Measurements from ENCODE around the gene ACAT2. TPM values are rescaled to one million over a fixed set of nuclear protein-coding genes. Genes with fewer than 3 reads are reported as not detected.
"Not testable (repeated sequence)": the region's sequence is repeated elsewhere in the genome, so short reads cannot be mapped to it uniquely, and the experiment has no call there.

Gene ACAT2
- polyA plus RNA-seq, 1 experiment: 39.9 TPM

DNA sequence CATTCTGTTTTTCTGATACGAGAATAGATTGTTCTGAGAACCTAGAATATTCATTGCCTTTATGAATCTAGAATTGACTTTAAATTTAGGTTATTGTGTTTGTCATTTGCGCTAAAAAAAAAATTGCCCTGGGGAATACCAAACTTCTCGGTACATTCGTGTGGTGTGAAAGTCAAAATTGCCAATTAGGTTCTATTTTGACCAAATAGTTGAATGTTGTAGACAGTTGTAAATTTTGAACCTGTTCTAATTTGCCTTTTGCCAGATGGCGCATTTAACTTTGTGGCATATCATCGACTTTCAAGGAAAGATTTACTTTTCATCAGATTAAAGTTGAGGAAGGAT lies 31.5 kb upstream of the ACAT2 start:
- ChIA-PET CTCF (interaction anchor here (1.5 kb wide), 1 partner anchor 10 kb away, joined by 7 read pairs; no protein-coding TSS in a partner anchor), POLR2A (no interaction called here)
- DNase-seq (ENCODE audit: low read depth, low spot score): no peak
- Histone ChIP-seq H3K4me3 (ENCODE audit: low read depth, low read length) (peak overlapping the region; percentile 86; the same call in 1 of the 2 replicates), H3K27me3 (ENCODE audit: control insufficient read depth, insufficient read depth, low read length) (no peaks in the 10 kb centered on the region), H3K27ac (ENCODE audit: low read depth, low read length) (no peak overlapping the region), H3K9me3 (ENCODE audit: control insufficient read depth, insufficient read depth, low read length) (no peaks in the 10 kb centered on the region; the same call in 1 of the 2 replicates)
- no peak for TF ChIP-seq CTCF (IDR thresholded peaks at IDR 0.05; ENCODE audit: low read depth, low read length)

- H3K9me3 ChIP-seq (ENCODE audit: control insufficient read depth, insufficient read depth, low read length); H3K27me3 ChIP-seq (ENCODE audit: control insufficient read depth, insufficient read depth, low read length); H3K4me3 ChIP-seq (ENCODE audit: low read depth, low read length); POLR2A ChIA-PET; DNase-seq (ENCODE audit: low read depth, low spot score); H3K27ac ChIP-seq (ENCODE audit: low read depth, low read length): not testable (repeated sequence)
- CTCF ChIA-PET: interaction anchor here (1.1 to 1.4 kb wide), 4 partner anchors 10 to 28 kb away, joined by 3 to 4 read pairs (median 3); no protein-coding TSS in a partner anchor
Measured at GRCh38 chr6:159732550-159732949, 29.3 kb upstream of the ACAT2 start.

- POLR2A ChIA-PET: not testable (repeated sequence)
Measured at GRCh38 chr6:159733395-159733794, 28.4 kb upstream of the ACAT2 start.

DNA sequence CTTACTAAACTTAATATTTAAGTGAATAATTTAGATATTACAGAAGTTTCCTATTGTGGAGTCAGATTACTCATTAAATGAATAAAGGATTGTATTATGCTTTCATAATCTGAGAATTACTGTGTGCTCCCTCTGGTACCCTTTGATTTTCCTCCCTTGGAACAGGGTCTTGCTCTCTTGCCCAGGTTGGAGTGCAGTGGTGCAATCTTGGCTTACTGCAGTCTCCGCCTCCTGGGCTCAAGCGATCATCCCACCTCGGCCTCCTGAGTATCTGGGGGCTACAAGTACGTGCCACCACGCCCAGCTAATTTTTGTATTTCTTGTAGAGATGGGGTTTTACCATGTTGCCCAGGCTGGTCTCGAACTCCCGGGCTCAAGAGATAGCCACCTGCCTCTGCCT lies 24.9 kb upstream of the ACAT2 start:
- Histone ChIP-seq H3K9me3 (ENCODE audit: control insufficient read depth, insufficient read depth, low read length) (no peaks in the 10 kb centered on the region), H3K27me3 (ENCODE audit: control insufficient read depth, insufficient read depth, low read length) (no peaks in the 10 kb centered on the region), H3K27ac (ENCODE audit: low read depth, low read length) (no peak overlapping the region), H3K4me3 (ENCODE audit: low read depth, low read length) (no peak overlapping the region)
- DNase-seq (ENCODE audit: low read depth, low spot score): no peak
- ChIA-PET POLR2A (no interaction called here), CTCF (interaction anchor here (0.8 kb wide), 1 partner anchor 45 kb away, joined by 3 read pairs; no protein-coding TSS in a partner anchor)
- no peak for TF ChIP-seq CTCF (IDR thresholded peaks at IDR 0.05; ENCODE audit: low read depth, low read length)

More at GRCh38 chr6:159733395-159733794, 28.4 kb upstream of the ACAT2 start:
- not testable (repeated sequence) for H3K4me3 ChIP-seq (ENCODE audit: low read depth, low read length); H3K9me3 ChIP-seq (ENCODE audit: control insufficient read depth, insufficient read depth, low read length); DNase-seq (ENCODE audit: low read depth, low spot score); H3K27ac ChIP-seq (ENCODE audit: low read depth, low read length); H3K27me3 ChIP-seq (ENCODE audit: control insufficient read depth, insufficient read depth, low read length)
- CTCF ChIA-PET: interaction anchor here (1.4 kb wide), 2 partner anchors 14 to 16 kb away, joined by 3 to 4 read pairs; no protein-coding TSS in a partner anchor

GRCh38 chr6:159739341-159739740 lies 22.5 kb upstream of the ACAT2 start:
- ChIA-PET POLR2A (no interaction called here), CTCF (interaction anchor here (0.6 kb wide), 1 partner anchor 1103 kb away, joined by 3 read pairs; no protein-coding TSS in a partner anchor)
- no peak for TF ChIP-seq CTCF (IDR thresholded peaks at IDR 0.05; ENCODE audit: low read depth, low read length)
- Histone ChIP-seq H3K27me3 (ENCODE audit: control insufficient read depth, insufficient read depth, low read length) (no peaks in the 10 kb centered on the region), H3K9me3 (ENCODE audit: control insufficient read depth, insufficient read depth, low read length) (no peaks in the 10 kb centered on the region), H3K4me3 (ENCODE audit: low read depth, low read length) (no peak overlapping the region), H3K27ac (ENCODE audit: low read depth, low read length) (no peak overlapping the region)
- DNase-seq (ENCODE audit: low read depth, low spot score): no peak

DNA sequence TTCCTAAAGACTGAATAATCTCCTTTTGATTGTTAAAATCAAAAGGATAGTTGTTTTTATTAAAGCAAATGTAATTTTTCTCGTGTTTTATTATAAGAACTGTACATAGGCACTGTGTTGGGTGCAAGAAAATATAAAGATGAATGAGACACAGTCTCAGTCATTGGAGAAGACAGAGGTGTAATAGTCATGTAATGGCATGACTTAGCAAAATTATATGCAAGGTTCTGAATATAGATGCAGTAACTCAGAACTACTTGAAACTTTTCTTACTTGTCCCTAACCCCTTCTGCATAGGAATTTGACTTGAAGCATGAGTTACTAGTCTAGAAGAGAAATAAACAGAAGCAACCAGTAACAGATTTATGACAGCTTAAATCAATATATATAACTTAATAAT lies 19.7 kb upstream of the ACAT2 start:
- POLR2A ChIA-PET: interaction anchor here (0.6 kb wide), 1 partner anchor 17 kb away, joined by 4 read pairs; no protein-coding TSS in a partner anchor
- no peak for TF ChIP-seq CTCF (IDR thresholded peaks at IDR 0.05; ENCODE audit: low read depth, low read length)
- Histone ChIP-seq H3K4me3 (ENCODE audit: low read depth, low read length) (no peak overlapping the region), H3K27ac (ENCODE audit: low read depth, low read length) (no peak overlapping the region), H3K9me3 (ENCODE audit: control insufficient read depth, insufficient read depth, low read length) (no peaks in the 10 kb centered on the region), H3K27me3 (ENCODE audit: control insufficient read depth, insufficient read depth, low read length) (no peaks in the 10 kb centered on the region)
- no peak for DNase-seq (ENCODE audit: low read depth, low spot score)
- CTCF ChIA-PET: interaction anchor here (0.6 kb wide), 1 partner anchor 10 kb away, joined by 3 read pairs; no protein-coding TSS in a partner anchor

All from AG04450 (cell line).